ENCODE data around the gene CERS6. TPM values are rescaled to one million over a fixed set of nuclear protein-coding genes. Genes with fewer than 3 reads are reported as not detected.

Gene CERS6
- total RNA-seq, 2 donors from 2014 or later = 44.7 to 47.0 TPM

DNA sequence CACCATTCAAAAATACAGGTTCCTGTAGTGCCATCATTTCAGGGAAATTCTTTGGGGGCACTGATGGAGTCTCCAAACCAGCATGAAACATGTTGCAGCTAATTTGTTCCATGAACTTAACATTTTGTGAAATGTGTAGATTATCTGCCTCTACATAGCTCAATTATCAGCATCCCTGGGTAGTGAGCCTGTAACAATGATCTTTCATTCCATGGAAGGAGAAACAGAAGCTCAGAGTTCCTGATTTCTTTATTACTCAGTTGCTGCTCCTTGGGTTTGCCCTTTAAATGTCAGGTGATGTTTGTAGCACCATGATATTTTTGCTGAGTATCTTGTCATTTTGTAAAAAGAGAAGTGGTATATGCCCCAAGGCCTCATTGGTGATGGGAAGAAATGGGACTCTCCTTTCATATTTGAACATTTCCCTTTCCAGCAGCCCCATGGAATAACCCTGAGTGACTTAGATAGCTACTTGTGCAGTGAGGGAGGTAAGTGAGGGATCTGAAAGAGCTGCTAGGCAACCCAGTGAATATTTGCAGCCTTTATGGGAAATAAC, 146.9 kb downstream of the CERS6 start:
- ATAC-seq = no peak
- no peak for DNase-seq

DNA sequence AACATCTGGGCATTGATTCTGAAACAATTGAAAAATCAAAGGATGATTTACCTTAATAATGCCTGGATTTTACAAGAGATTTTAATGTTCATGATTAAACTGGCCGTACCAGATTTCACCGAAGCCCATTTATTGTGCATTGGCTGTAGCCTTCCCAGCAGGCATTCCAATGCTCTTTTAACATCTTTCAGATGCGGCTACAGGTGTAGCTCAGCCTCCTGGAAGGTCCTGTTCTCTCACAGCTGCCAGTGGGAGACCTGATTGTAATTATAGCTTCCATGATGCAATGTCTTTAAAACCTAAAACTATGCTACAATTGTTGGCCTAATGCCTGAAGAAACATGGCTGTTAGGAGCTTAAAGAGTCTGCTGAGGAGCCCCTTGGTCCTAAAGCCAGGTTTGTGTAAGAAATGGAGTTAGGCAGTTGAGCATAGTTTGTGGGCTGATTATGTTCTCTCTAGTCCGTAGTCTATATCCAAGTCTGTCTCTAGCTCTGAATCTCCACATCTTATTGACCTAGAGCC, 147.4 kb downstream of the CERS6 start:
- no peak for ATAC-seq
- intact Hi-C loops (cut with DNase I) = no loop called here
- no peak for DNase-seq

More for the DNA sequence above, 146.9 kb downstream of the CERS6 start:
- intact Hi-C loops (cut with DNase I) = no loop called here

GRCh38 chr2:168604252-168604651, 148.2 kb downstream of the CERS6 start:
- DNase-seq = no peak

DNA sequence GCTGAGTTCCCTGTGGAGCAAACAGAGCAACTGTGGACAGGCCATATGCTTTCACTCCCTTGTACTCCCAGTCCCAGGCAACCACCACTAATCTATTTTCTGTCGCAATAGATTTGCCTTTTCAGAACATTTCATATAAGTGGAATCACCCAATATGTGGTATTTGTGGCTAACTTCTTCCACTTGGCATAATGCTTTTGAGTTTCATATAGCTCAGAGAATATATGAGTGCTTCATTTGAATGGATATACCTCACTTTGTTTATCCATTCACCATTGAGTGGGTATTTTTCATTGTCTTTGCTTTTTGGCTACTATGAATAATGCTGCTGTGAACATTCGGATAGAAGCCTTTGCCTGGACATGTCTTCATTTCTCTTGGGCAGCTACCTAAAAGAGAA, 151.9 kb downstream of the CERS6 start:
- no peak for ATAC-seq
- intact Hi-C loops (cut with DNase I) = no loop called here
- no peak for DNase-seq

More at GRCh38 chr2:168604252-168604651, 148.2 kb downstream of the CERS6 start:
- intact Hi-C loops (cut with DNase I) = no loop called here
- no peak for ATAC-seq

GRCh38 chr2:168608796-168609195, 152.7 kb downstream of the CERS6 start:
- ATAC-seq = no peak
- intact Hi-C loops (cut with DNase I) = no loop called here

GRCh38 chr2:168611091-168611490, 155.0 kb downstream of the CERS6 start:
- intact Hi-C loops (cut with DNase I) = no loop called here
- ATAC-seq (no peak), DNase-seq (no peak)

More at GRCh38 chr2:168608796-168609195, 152.7 kb downstream of the CERS6 start:
- DNase-seq = no peak

- ATAC-seq = no peak
- DNase-seq = no peak
- intact Hi-C loops (cut with DNase I) = no loop called here
These were observed 156.0 kb downstream of the CERS6 start for GRCh38 chr2:168611896-168612650.

GRCh38 chr2:168612719-168613118, 156.6 kb downstream of the CERS6 start:
- ATAC-seq (no peak), DNase-seq (no peak)
- intact Hi-C loops (cut with DNase I) = no loop called here

DNA sequence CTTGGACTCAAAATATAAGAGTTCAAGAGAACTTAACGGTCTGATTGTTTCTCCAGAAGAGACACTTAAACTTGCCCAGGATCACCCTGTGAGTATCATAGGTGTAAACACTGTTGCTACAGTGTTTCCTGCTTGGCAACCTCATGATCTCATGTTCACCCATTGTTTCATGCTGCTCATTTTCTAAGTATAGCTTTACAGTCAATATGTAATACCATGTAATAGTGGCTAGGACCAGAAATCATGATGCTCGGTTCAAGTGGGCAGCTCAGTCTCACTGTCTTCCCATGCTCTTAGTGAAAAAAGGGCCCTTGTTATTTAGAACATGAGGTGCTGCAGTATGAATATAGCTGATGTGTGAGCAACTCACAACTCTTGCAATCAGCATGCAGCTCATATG, 157.5 kb downstream of the CERS6 start:
- intact Hi-C loops (cut with DNase I) = no loop called here
- no peak for ATAC-seq

GRCh38 chr2:168614172-168615018, 158.3 kb downstream of the CERS6 start:
- ATAC-seq = no peak
- intact Hi-C loops (cut with DNase I) = no loop called here
- no peak for DNase-seq

More for the DNA sequence above, 157.5 kb downstream of the CERS6 start:
- no peak for DNase-seq

DNA sequence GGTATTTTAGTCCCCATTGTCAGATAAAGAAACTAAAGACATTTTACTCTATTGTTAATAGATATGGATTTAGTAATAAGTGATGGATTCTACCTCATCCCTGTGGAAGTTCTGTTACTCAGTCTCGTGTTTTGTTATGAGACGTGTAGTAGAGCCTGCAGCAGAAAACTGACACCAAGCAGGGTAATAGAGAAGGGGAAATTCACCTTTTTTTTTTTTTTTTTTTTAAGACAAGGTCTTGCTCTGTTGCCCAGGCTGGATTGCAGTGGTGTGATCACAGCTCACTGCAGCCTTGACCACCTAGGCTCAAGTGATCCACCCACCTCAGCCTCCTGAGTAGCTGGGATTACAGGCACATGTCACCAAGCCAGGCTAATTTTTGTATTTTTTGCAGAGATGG, 164.5 kb downstream of the CERS6 start:
- DNase-seq = no peak
- no peak for ATAC-seq
- intact Hi-C loops (cut with DNase I) = no loop called here

GRCh38 chr2:168622559-168622958, 166.5 kb downstream of the CERS6 start:
- ATAC-seq (no peak), DNase-seq (no peak)
- intact Hi-C loops (cut with DNase I) = no loop called here

GRCh38 chr2:168624028-168624427, 168.0 kb downstream of the CERS6 start:
- intact Hi-C loops (cut with DNase I) = no loop called here
- ATAC-seq = no peak
- DNase-seq = no peak

DNA sequence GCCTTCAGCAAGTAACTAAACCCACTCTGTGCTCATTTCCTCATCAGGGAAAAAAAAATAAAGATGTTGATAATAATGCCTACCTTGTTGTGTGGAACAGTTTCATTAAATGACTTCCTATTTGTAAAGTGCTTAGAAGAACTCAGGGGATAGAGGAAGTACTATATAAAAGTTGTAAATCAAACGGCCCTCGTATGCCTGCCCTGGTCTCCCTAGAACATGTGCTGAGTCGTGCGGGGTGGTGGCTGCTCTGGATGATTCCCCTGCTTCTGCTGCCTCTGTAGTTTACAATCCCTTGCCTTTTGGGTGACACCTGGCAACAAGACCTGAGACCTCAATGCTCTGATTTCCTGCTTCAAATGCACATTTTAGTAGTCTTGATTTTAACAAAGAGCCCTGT, 170.0 kb downstream of the CERS6 start:
- DNase-seq (no peak), ATAC-seq (no peak)
- intact Hi-C loops (cut with DNase I) = no loop called here

- DNase-seq (no peak), ATAC-seq (no peak)
- intact Hi-C loops (cut with DNase I) = no loop called here
These were observed 170.6 kb downstream of the CERS6 start for GRCh38 chr2:168626647-168627046.

DNA sequence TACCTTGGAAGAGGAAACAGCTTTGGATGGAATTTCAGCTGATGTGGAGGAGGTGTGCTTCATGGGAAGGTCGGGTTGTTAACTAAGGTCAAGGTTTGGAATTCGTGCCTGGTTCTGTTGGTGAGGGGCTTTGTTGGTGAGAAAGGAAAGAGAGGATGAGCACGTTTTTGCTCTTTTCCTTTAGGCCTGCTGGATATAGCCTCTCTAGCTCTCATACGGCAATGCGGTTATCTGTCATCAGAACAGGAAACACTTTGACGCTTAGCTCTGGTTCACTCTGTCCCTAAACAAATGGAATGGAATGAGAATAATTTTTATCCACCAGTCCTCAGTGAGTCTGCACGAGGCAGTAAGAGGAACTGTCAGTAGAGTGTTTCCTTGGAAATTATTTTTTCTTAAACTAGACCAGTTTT, 176.6 kb downstream of the CERS6 start:
- intact Hi-C loops (cut with DNase I) = loop anchor here (10.0 kb wide), 1 partner anchor 108 kb away; no protein-coding TSS in a partner anchor
- peak; percentile 89 to 94 for ATAC-seq
- DNase-seq = no peak

DNA sequence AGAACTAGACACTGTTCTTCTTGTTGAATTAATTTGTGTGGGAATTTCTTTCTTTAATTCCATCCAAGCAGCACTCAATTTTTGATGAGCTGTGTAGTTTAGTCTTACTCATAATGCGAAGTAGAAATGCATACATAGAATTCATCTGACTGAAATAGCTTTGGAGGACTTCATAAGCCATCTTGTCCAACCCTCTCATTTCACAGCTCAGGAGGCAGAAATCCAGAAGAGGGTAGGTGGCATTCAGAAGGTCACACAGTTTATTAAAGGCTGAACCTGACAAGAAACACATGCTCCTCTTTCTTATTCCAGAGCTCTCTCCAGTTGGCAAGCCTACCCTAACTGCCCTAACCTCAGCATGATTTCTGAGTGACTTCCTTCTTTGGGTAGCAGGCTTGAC, 177.1 kb downstream of the CERS6 start:
- DNase-seq = no peak
- peak; percentile 68 to 80 for ATAC-seq
- intact Hi-C loops (cut with DNase I) = loop anchor here (10.0 kb wide), 1 partner anchor 108 kb away; no protein-coding TSS in a partner anchor

DNA sequence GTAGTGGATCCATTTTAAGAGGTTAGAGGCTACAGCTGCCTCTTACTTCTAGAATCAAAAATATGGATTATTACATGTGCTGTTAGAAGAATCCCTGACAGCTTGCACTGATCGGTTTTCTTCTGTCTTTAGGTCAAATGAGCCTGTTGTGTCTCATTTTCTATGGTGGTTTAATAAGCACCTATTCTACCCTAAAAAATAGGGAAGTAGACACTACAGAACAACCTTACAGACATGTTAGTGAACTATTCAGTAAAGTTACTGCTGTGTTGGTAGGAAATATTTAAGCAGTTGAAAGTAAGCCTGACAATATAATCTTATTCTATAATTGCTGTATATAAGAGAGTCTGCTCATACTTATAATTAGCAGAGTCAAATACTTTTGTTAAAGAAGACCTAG, 177.8 kb downstream of the CERS6 start:
- DNase-seq = no peak
- ATAC-seq = no peak
- intact Hi-C loops (cut with DNase I) = loop anchor here (10.0 kb wide), 1 partner anchor 109 kb away; no protein-coding TSS in a partner anchor

DNA sequence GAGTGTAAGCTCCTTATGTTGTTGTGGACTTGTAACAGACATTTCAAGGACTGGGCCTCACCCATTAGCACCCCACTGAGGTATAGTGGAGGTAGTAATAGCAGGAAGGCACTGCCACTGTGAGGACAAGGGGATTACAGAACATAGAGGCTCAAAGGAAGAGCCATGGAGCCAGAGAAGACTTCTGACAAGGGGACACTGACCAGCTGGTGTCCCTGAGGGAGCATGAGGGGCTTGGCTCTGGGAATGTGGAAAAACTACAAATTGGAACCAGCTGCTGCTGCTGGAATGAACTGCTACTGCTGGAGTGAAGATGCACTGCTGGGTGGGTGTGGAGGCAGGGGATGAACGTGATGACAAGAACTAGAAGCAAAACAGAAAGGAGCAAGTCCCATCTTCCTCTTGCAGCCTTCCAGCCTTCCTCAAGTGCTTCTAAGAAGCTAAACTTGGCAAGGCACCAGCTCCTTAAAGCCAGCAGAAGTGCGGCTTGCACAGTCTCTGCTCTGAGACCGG, 179.0 kb downstream of the CERS6 start:
- peak; percentile 46 for DNase-seq
- ATAC-seq = peak; percentile 33 to 41
- intact Hi-C loops (cut with DNase I) = loop anchor here (10.0 kb wide), 1 partner anchor 110 kb away; no protein-coding TSS in a partner anchor

Data from left cardiac atrium (tissue), 4 donors.